ENCODE measurements around the gene SZRD1. TPM values are rescaled to one million over a fixed set of nuclear protein-coding genes. Genes with fewer than 3 reads are reported as not detected.

Gene SZRD1
- total RNA-seq, 4 donors from 2014 or later = 24.4 to 126 (median 47.2) TPM

GRCh38 chr1:16374266-16374665 lies 7.2 kb downstream of the SZRD1 start:
- Histone ChIP-seq H3K9me3 (no peaks in the 10 kb centered on the region), H3K27ac (no peak overlapping the region), H3K27me3 (no peaks in the 10 kb centered on the region), H3K4me1 (peaks cover 6 to 19% of the 10 kb centered on the region in 2 donors), H3K4me3 (no peak overlapping the region), H3K36me3 (no peaks in the 10 kb centered on the region)
- no peak for DNase-seq
- no peak for TF ChIP-seq POLR2A (IDR thresholded peaks at IDR 0.05)
- TF ChIP-seq, protein P1, sequence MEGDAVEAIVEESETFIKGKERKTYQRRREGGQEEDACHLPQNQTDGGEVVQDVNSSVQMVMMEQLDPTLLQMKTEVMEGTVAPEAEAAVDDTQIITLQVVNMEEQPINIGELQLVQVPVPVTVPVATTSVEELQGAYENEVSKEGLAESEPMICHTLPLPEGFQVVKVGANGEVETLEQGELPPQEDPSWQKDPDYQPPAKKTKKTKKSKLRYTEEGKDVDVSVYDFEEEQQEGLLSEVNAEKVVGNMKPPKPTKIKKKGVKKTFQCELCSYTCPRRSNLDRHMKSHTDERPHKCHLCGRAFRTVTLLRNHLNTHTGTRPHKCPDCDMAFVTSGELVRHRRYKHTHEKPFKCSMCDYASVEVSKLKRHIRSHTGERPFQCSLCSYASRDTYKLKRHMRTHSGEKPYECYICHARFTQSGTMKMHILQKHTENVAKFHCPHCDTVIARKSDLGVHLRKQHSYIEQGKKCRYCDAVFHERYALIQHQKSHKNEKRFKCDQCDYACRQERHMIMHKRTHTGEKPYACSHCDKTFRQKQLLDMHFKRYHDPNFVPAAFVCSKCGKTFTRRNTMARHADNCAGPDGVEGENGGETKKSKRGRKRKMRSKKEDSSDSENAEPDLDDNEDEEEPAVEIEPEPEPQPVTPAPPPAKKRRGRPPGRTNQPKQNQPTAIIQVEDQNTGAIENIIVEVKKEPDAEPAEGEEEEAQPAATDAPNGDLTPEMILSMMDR (IDR thresholded peaks at IDR 0.05) = no peak
- intact Hi-C loops (cut with DNase I; ENCODE audit: low total_unique reads) = no loop called here

DNA sequence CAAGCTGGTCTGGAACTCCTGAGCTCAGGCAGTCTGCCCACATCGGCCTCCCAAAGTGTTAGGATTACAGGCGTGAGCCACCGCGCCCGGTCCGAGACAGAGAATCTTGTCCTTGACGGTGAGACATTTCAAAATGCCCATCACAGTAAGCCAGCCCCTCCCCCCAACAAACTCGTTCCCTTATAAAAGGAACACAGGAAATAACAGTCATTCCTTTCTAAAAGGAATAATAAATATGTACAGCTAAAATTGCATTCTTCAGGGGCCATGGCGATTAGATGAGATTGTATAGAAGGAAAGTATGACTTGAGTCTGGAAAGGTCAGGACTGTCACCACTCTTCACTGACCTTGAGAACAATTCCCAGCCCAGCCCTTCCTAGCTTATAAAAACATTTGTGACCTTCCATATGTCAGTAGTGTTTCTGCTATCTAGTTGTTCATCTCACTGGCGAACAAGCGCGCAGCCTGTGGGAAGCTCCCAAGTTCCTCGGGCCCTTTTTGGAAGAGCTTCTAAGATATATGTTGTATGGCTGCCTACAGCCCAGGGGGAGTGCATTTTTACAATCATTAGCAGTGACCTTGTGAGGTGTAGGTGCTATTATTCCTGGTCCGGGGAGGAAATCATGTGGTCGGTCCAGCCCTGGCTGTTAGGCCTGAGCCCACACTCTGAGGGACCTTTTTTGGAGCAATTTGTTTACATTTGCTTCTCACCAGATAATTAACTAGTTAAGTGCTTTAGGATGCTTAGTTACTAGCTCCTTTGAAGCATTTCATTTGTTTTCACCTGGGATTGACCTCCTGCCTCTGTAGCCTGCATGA lies 8.7 kb downstream of the SZRD1 start:
- Histone ChIP-seq H3K4me1 (peaks cover 6 to 14% of the 10 kb centered on the region in 2 donors), H3K27me3 (no peaks in the 10 kb centered on the region), H3K4me3 (no peak overlapping the region), H3K36me3 (no peaks in the 10 kb centered on the region), H3K27ac (peak overlapping the region in 1 of 2 donors; percentile 54), H3K9me3 (no peaks in the 10 kb centered on the region)
- DNase-seq = no peak
- TF ChIP-seq, protein P1 (IDR thresholded peaks at IDR 0.05) = no peak
- no peak for TF ChIP-seq POLR2A (IDR thresholded peaks at IDR 0.05)
- intact Hi-C loops (cut with DNase I; ENCODE audit: low total_unique reads) = no loop called here

- Histone ChIP-seq H3K27me3 (no peaks in the 10 kb centered on the region), H3K27ac (no peak overlapping the region), H3K9me3 (no peaks in the 10 kb centered on the region), H3K4me3 (no peak overlapping the region), H3K36me3 (no peaks in the 10 kb centered on the region), H3K4me1 (peaks cover 6 to 14% of the 10 kb centered on the region in 2 donors)
- no peak for DNase-seq
- TF ChIP-seq POLR2A (IDR thresholded peaks at IDR 0.05) = no peak
- TF ChIP-seq, protein P1 (IDR thresholded peaks at IDR 0.05) = no peak
- intact Hi-C loops (cut with DNase I; ENCODE audit: low total_unique reads) = no loop called here
Measured at GRCh38 chr1:16376971-16377370, 9.9 kb downstream of the SZRD1 start.

GRCh38 chr1:16378443-16378842 lies 11.4 kb downstream of the SZRD1 start:
- no peak overlapping the region for H3K4me3 ChIP-seq
- H3K9me3 ChIP-seq = no peaks in the 10 kb centered on the region
- no peak for DNase-seq
- no peaks in the 10 kb centered on the region for H3K36me3 ChIP-seq
- peaks cover 6 to 7% of the 10 kb centered on the region in 2 donors for H3K4me1 ChIP-seq
- TF ChIP-seq POLR2A (IDR thresholded peaks at IDR 0.05) = no peak
- TF ChIP-seq, protein P1 (IDR thresholded peaks at IDR 0.05) = no peak
- no peaks in the 10 kb centered on the region for H3K27me3 ChIP-seq
- H3K27ac ChIP-seq = no peak overlapping the region
- intact Hi-C loops (cut with DNase I; ENCODE audit: low total_unique reads) = no loop called here

- intact Hi-C loops (cut with DNase I; ENCODE audit: low total_unique reads) = no loop called here
- DNase-seq = no peak
- H3K27ac ChIP-seq = no peak overlapping the region
- H3K4me1 ChIP-seq = peaks cover 6 to 12% of the 10 kb centered on the region in 2 donors
- H3K27me3 ChIP-seq = no peaks in the 10 kb centered on the region
- no peaks in the 10 kb centered on the region for H3K9me3 ChIP-seq
- no peak overlapping the region for H3K4me3 ChIP-seq
- no peaks in the 10 kb centered on the region for H3K36me3 ChIP-seq
- TF ChIP-seq POLR2A (IDR thresholded peaks at IDR 0.05) = no peak
- TF ChIP-seq, protein P1 (IDR thresholded peaks at IDR 0.05) = no peak
Measured at GRCh38 chr1:16380868-16381267, 13.8 kb downstream of the SZRD1 start.

Data from uterus (tissue), 4 donors.